Loucy (cell line): ENCODE data around the gene MRPS2.

ENCODE experiments used
- H2AFZ ChIP-seq: fragments of 200-600 bp; sonication (generic); 2 replicates; pipeline ENCODE4 v1.6.0; 2016; ENCODE audit warnings: antibody characterized with exemption, mild to moderate bottlenecking, low read length, moderate library complexity
- H3F3A ChIP-seq: fragments of 200-600 bp; 2 replicates; pipeline ENCODE4 v1.6.0; 2016; ENCODE audit warnings: antibody characterized with exemption, low read depth, mild to moderate bottlenecking
- H3K27me3 ChIP-seq: fragments of 200-600 bp; sonication (generic); 2 replicates; pipeline ENCODE4 v1.6.1; 2014; ENCODE audit warnings: low read length, mild to moderate bottlenecking; ENCODE audit not compliant: insufficient read depth, poor library complexity, severe bottlenecking
- H3K36me3 ChIP-seq: fragments of 200-600 bp; sonication (generic); 2 replicates; pipeline ENCODE4 v1.6.1; 2016; ENCODE audit warnings: low read length; ENCODE audit not compliant: insufficient read depth
- H3K4me1 ChIP-seq: fragments of 200-600 bp; sonication (generic); 2 replicates; pipeline ENCODE4 v1.5.1; 2014; ENCODE audit warnings: low read length, mild to moderate bottlenecking; ENCODE audit not compliant: insufficient read depth, poor library complexity, severe bottlenecking
- H3K4me2 ChIP-seq: fragments of 200-600 bp; sonication (generic); 2 replicates; pipeline ENCODE4 v1.6.0; 2014; ENCODE audit warnings: antibody characterized with exemption, low read length, low read depth, mild to moderate bottlenecking; ENCODE audit not compliant: poor library complexity, severe bottlenecking
- H3K4me3 ChIP-seq: fragments of 200-600 bp; sonication (generic); 2 replicates; pipeline ENCODE4 v1.5.1; 2014; ENCODE audit warnings: low read length, mild to moderate bottlenecking, mixed read lengths; ENCODE audit not compliant: poor library complexity, severe bottlenecking
- H3K79me2 ChIP-seq: fragments of 200-600 bp; sonication (generic); 2 replicates; pipeline ENCODE4 v1.6.1; 2014; ENCODE audit warnings: low read length; ENCODE audit not compliant: insufficient read depth
- H3K9ac ChIP-seq: fragments of 200-600 bp; sonication (generic); 2 replicates; pipeline ENCODE4 v1.6.0; 2014; ENCODE audit warnings: mild to moderate bottlenecking, low read depth, low read length, moderate library complexity; ENCODE audit not compliant: poor library complexity, severe bottlenecking
- H3K9me2 ChIP-seq: fragments of 200-600 bp; sonication (generic); replicated peaks from 2 replicates; pipeline ENCODE4 v1.6.1; 2016; ENCODE audit warnings: low read depth, low read length, mixed read lengths
- H3K9me3 ChIP-seq: fragments of 200-600 bp; sonication (generic); 2 replicates; pipeline ENCODE4 v1.6.1; 2014; ENCODE audit warnings: mild to moderate bottlenecking, antibody characterized with exemption, low read length, low read depth; ENCODE audit not compliant: insufficient read depth
- H4K20me1 ChIP-seq: fragments of 200-600 bp; sonication (generic); 2 replicates; pipeline ENCODE4 v1.6.0; 2014; ENCODE audit warnings: antibody characterized with exemption, low read length, mild to moderate bottlenecking; ENCODE audit not compliant: insufficient read depth, poor library complexity, severe bottlenecking
- EZH2phosphoT487 ChIP-seq: fragments of 200-600 bp; IDR thresholded peaks from 2 replicates; pipeline ENCODE4 v1.6.1; 2018; ENCODE audit warnings: antibody characterized with exemption, mild to moderate bottlenecking, moderate library complexity, borderline replicate concordance
- TF ChIP-seq, protein P1 (sequence below): fragments of 200-600 bp; sonication (generic); conservative IDR thresholded peaks from 2 replicates; pipeline ENCODE4 v1.5.1; 2014; ENCODE audit warnings: mild to moderate bottlenecking, antibody characterized with exemption, low read length

MRPS2 gene

GRCh38 chr9:135488013-135488330 lies 12.5 kb upstream of the MRPS2 start:
- Histone ChIP-seq H3K4me1 (no peaks in the 10 kb centered on the region), H3K9me2 (no peaks in the 10 kb centered on the region), H3F3A (no peaks in the 10 kb centered on the region), H3K36me3 (no peaks in the 10 kb centered on the region), H3K9ac (no peak overlapping the region), H3K9me3 (no peaks in the 10 kb centered on the region), H3K27me3 (no peaks in the 10 kb centered on the region), H3K4me3 (no peak overlapping the region), H2AFZ (no peak overlapping the region), H3K4me2 (no peak overlapping the region), H3K79me2 (no peaks in the 10 kb centered on the region), H4K20me1 (no peaks in the 10 kb centered on the region)
- TF ChIP-seq, protein P1, sequence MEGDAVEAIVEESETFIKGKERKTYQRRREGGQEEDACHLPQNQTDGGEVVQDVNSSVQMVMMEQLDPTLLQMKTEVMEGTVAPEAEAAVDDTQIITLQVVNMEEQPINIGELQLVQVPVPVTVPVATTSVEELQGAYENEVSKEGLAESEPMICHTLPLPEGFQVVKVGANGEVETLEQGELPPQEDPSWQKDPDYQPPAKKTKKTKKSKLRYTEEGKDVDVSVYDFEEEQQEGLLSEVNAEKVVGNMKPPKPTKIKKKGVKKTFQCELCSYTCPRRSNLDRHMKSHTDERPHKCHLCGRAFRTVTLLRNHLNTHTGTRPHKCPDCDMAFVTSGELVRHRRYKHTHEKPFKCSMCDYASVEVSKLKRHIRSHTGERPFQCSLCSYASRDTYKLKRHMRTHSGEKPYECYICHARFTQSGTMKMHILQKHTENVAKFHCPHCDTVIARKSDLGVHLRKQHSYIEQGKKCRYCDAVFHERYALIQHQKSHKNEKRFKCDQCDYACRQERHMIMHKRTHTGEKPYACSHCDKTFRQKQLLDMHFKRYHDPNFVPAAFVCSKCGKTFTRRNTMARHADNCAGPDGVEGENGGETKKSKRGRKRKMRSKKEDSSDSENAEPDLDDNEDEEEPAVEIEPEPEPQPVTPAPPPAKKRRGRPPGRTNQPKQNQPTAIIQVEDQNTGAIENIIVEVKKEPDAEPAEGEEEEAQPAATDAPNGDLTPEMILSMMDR = no peak
- TF ChIP-seq EZH2phosphoT487 = no peak

- TF ChIP-seq EZH2phosphoT487 = no peak
- TF ChIP-seq, protein P1 = no peak
- H3K27me3 ChIP-seq = no peaks in the 10 kb centered on the region
- no peak overlapping the region for H3K9ac ChIP-seq
- no peaks in the 10 kb centered on the region for H3K9me2 ChIP-seq
- no peak overlapping the region for H3K4me2 ChIP-seq
- H3K4me3 ChIP-seq = no peak overlapping the region
- H3K9me3 ChIP-seq = no peaks in the 10 kb centered on the region
- no peaks in the 10 kb centered on the region for H4K20me1 ChIP-seq
- H3K4me1 ChIP-seq = no peaks in the 10 kb centered on the region
- no peaks in the 10 kb centered on the region for H3F3A ChIP-seq
- no peaks in the 10 kb centered on the region for H3K79me2 ChIP-seq
- H3K36me3 ChIP-seq = no peaks in the 10 kb centered on the region
- no peak overlapping the region for H2AFZ ChIP-seq
Observed at GRCh38 chr9:135488527-135488926, 12.0 kb upstream of the MRPS2 start.

DNA sequence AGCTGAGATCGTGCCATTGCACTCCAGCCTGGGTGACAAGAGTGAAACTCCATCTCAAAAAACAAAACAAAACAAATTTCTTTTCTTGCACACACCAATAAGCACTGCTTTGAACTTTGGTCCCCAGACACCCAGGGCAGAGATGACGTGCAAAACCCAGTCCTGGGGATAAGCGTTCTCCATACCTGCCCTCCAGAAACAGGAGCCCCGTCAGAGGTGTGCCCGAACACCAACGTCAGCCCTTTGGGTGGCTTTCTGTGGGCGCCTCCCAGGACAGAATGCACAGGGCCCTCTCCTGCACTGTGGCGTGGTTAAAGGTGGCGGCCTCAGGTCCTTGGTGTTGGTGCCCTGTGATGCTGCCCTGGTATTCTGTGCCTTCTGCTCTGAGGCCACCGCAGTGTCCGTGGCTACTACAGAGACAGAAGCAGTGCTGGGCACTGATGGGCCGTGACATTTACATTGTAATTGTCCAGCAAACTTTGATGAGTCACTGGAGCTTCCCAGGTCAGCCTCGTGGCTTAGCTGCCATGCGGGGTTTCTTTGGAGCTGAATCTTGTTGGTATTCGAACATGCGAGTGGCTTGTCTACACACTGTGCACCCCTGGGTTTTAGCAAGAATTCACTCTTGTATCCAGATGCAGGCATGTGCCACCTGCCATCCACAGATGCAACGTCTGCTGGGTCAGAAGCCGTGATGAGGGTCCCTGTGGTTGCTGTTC lies 11.1 kb upstream of the MRPS2 start:
- TF ChIP-seq, protein P1 = no peak
- no peak for TF ChIP-seq EZH2phosphoT487
- no peaks in the 10 kb centered on the region for H3K36me3 ChIP-seq
- no peaks in the 10 kb centered on the region for H3K27me3 ChIP-seq
- H3F3A ChIP-seq = no peaks in the 10 kb centered on the region
- no peaks in the 10 kb centered on the region for H4K20me1 ChIP-seq
- H3K9me3 ChIP-seq = no peaks in the 10 kb centered on the region
- H2AFZ ChIP-seq = no peak overlapping the region
- H3K79me2 ChIP-seq = no peaks in the 10 kb centered on the region
- H3K9ac ChIP-seq = no peak overlapping the region
- no peak overlapping the region for H3K4me2 ChIP-seq
- H3K4me3 ChIP-seq = no peak overlapping the region
- no peaks in the 10 kb centered on the region for H3K9me2 ChIP-seq
- H3K4me1 ChIP-seq = no peaks in the 10 kb centered on the region
